Body of pancreas (tissue), 4 donors: Measurements from ENCODE around the gene PRR36. TPM values are rescaled to one million over a fixed set of nuclear protein-coding genes. Genes with fewer than 3 reads are reported as not detected.

Experiments used
- ATAC-seq: fragments of 150-250 bp; one replicate; pipeline ENCODE4 v1.9.1; 2016
- DNase-seq, 4 donors: peaks; one replicate each; pipeline ENCODE4 v3.0.0-alpha.2; 2019
- H3K27ac ChIP-seq, 4 donors: fragments of 200-600 bp; sonication (generic); 1 replicate in 3 of 4; 2 replicates in 1 of 4; pipeline versions ENCODE4 v1.5.1 to v1.6.1; 2016 to 2019; ENCODE audit warnings: mild to moderate bottlenecking in 1 of 4, mixed read lengths in 1 of 4, moderate library complexity in 1 of 4
- H3K27me3 ChIP-seq, 2 donors: fragments of 200-600 bp; sonication (generic); one replicate each; pipeline ENCODE4 v1.6.0; 2016; ENCODE audit warnings: mild to moderate bottlenecking in 1 of 2
- H3K36me3 ChIP-seq, 2 donors: fragments of 200-600 bp; sonication (generic); replicated peaks in 1 of 2; 2 replicates each; pipeline ENCODE4 v1.5.1; 2016; ENCODE audit warnings: low read depth in 2 of 2; ENCODE audit not compliant: insufficient read depth in 1 of 2
- H3K4me1 ChIP-seq: fragments of 200-600 bp; sonication (generic); one replicate; pipeline ENCODE4 v1.6.0; 2016
- H3K4me3 ChIP-seq, 2 donors: fragments of 200-600 bp; sonication (generic); 1 replicate in 1 of 2; 2 replicates in 1 of 2; pipeline ENCODE4 v1.5.1; 2016 to 2019
- H3K9me3 ChIP-seq, 3 donors: fragments of 200-600 bp; sonication (generic); 1 replicate in 2 of 3; 2 replicates in 1 of 3; pipeline ENCODE4 v1.5.1; 2016
- CTCF ChIP-seq, 7 experiments: fragments of 450-650 bp in 4 of 7; fragments of 200-600 bp in 3 of 7; sonication (generic) in 3 of 7; IDR thresholded peaks; one replicate each; pipeline ENCODE4 v1.5.1; 2016 to 2019; ENCODE audit warnings: antibody characterized with exemption in 7 of 7
- POLR2A ChIP-seq, 3 donors: fragments of 450-650 bp; IDR thresholded peaks; one replicate each; pipeline ENCODE4 v1.6.1; 2016; ENCODE audit warnings: antibody characterized with exemption in 3 of 3, mild to moderate bottlenecking in 2 of 3
- WGBS, 2 donors: methylation state at CpG; one replicate each; pipeline ENCODE4 v1.1.5; 2017; 5-methylcytosine and 5-hydroxymethylcytosine counted together
- intact Hi-C: fragments of 100-400 bp; cut with DNase I; formaldehyde crosslinking; loops from one replicate; pipeline ENCODE4 v1.15.1; 2023
- total RNA-seq, 2 donors: library from RNA; depleted of rRNA; stranded (reverse); fragments of >200 nt; gene quantifications; one replicate each; pipeline ENCODE4 v1.1.0, GENCODE V29; 2016

PRR36 gene
- total RNA-seq, 2 donors from 2014 or later = 1.0 to 12.9 TPM

- Histone ChIP-seq H3K4me3 (no peak overlapping the region), H3K4me1 (peaks cover 45% of the 10 kb centered on the region), H3K27me3 (peaks cover 0 to 18% of the 10 kb centered on the region in 2 donors), H3K9me3 (no peaks in the 10 kb centered on the region), H3K27ac (no peak overlapping the region), H3K36me3 (peaks cover 22 to 23% of the 10 kb centered on the region in 2 donors)
- TF ChIP-seq CTCF (IDR thresholded peaks at IDR 0.05) = no peak
- TF ChIP-seq POLR2A (IDR thresholded peaks at IDR 0.05) = no peak
- ATAC-seq = no peak
- intact Hi-C loops = no loop called here
- 37 to 39% methylated on average over 18 to 24 of the region's 24 CpGs for WGBS, 2 donors
- peak in 1 of 4 donors; percentile 10 for DNase-seq
These were observed 41.3 kb upstream of the PRR36 start for GRCh38 chr19:7915250-7916102.

GRCh38 chr19:7914598-7915045 lies 40.4 kb upstream of the PRR36 start, which contains the start of gene TGFBR3L:
Gene TGFBR3L, plus strand, starts transcription at chr19:7914830.
- peak in 1 of 4 donors; percentile 25 for DNase-seq
- no peak within 1 kb of the TSS for H3K27ac ChIP-seq
- intact Hi-C loops = no loop called here
- H3K9me3 ChIP-seq = no peaks in the 10 kb centered on the region
- 38% methylated on average over 11 to 12 of the region's 12 CpGs for WGBS, 2 donors
- H3K36me3 ChIP-seq = peaks cover 25 to 27% of the 10 kb centered on the region in 2 donors
- no peak for TF ChIP-seq CTCF (IDR thresholded peaks at IDR 0.05)
- peaks cover 41% of the 10 kb centered on the region for H3K4me1 ChIP-seq
- peaks cover 0 to 18% of the 10 kb centered on the region in 2 donors for H3K27me3 ChIP-seq
- H3K4me3 ChIP-seq = no peak within 1 kb of the TSS
- no peak for ATAC-seq

GRCh38 chr19:7914099-7914498 lies 39.9 kb upstream of the PRR36 start:
- no peak for ATAC-seq
- DNase-seq = no peak
- Histone ChIP-seq H3K4me3 (no peak overlapping the region), H3K27ac (no peak overlapping the region), H3K36me3 (peaks cover 25 to 27% of the 10 kb centered on the region in 2 donors), H3K9me3 (no peaks in the 10 kb centered on the region), H3K4me1 (peaks cover 36% of the 10 kb centered on the region), H3K27me3 (peaks cover 0 to 18% of the 10 kb centered on the region in 2 donors)
- intact Hi-C loops = no loop called here
- no peak for TF ChIP-seq POLR2A (IDR thresholded peaks at IDR 0.05)
- TF ChIP-seq CTCF (IDR thresholded peaks at IDR 0.05) = no peak
- WGBS, 2 donors = 48 to 54% methylated on average over 9 to 11 of the region's 12 CpGs

GRCh38 chr19:7913652-7914051 lies 39.5 kb upstream of the PRR36 start:
- TF ChIP-seq POLR2A (IDR thresholded peaks at IDR 0.05) = no peak
- H3K9me3 ChIP-seq = no peaks in the 10 kb centered on the region
- no peak for DNase-seq
- peaks cover 25 to 27% of the 10 kb centered on the region in 2 donors for H3K36me3 ChIP-seq
- intact Hi-C loops = no loop called here
- H3K27ac ChIP-seq = no peak overlapping the region
- WGBS, 2 donors = 82 to 90% methylated on average over 10 of the region's 10 CpGs
- no peak for ATAC-seq
- H3K27me3 ChIP-seq = peaks cover 0 to 18% of the 10 kb centered on the region in 2 donors
- H3K4me1 ChIP-seq = peaks cover 32% of the 10 kb centered on the region
- H3K4me3 ChIP-seq = no peak overlapping the region

GRCh38 chr19:7912697-7913564 lies 38.7 kb upstream of the PRR36 start:
- Histone ChIP-seq H3K4me3 (no peak overlapping the region), H3K27ac (no peak overlapping the region), H3K4me1 (peaks cover 31% of the 10 kb centered on the region), H3K27me3 (peaks cover 0 to 18% of the 10 kb centered on the region in 2 donors), H3K9me3 (no peaks in the 10 kb centered on the region), H3K36me3 (peaks cover 25 to 27% of the 10 kb centered on the region in 2 donors)
- TF ChIP-seq POLR2A (IDR thresholded peaks at IDR 0.05) (no peak), CTCF (IDR thresholded peaks at IDR 0.05) (no peak)
- 92 to 93% methylated on average over 31 to 36 of the region's 39 CpGs for WGBS, 2 donors
- intact Hi-C loops = no loop called here
- DNase-seq (no peak), ATAC-seq (no peak)
